SH-SY5Y (cell line): ENCODE results near the gene TBC1D10A.

Experiments used
- GATA2 ChIP-seq: IDR thresholded peaks from 2 replicates; pipeline ENCODE4 v1.6.1; 2011; ENCODE audit warnings: mild to moderate bottlenecking, low read depth, low read length
- GATA3 ChIP-seq: IDR thresholded peaks from 2 replicates; pipeline ENCODE4 v1.6.1; 2011; ENCODE audit warnings: low read depth, mild to moderate bottlenecking, low read length, moderate library complexity

- TF ChIP-seq GATA3 = no peak
- no peak for TF ChIP-seq GATA2
These were observed 20.1 kb downstream of the TBC1D10A start for GRCh38 chr22:30306627-30307011.
